Neural progenitor cell (in vitro differentiated cells): ENCODE results near the gene TUBG2. TPM values are rescaled to one million over a fixed set of nuclear protein-coding genes. Genes with fewer than 3 reads are reported as not detected.

Experiments
- DNase-seq: peaks from one replicate; pipeline ENCODE4 v3.0.0-alpha.2; 2016; ENCODE audit warnings: low spot score
- H2AFZ ChIP-seq: fragments of 200-600 bp; sonication (generic); replicated peaks from 2 replicates; pipeline ENCODE4 v1.6.1; 2016; ENCODE audit warnings: antibody characterized with exemption
- H3F3A ChIP-seq: fragments of 200-600 bp; sonication (generic); 2 replicates; pipeline ENCODE4 v1.6.1; 2016; ENCODE audit warnings: antibody characterized with exemption, low read depth
- H3K27ac ChIP-seq: fragments of 200-600 bp; sonication (generic); 2 replicates; pipeline ENCODE4 v1.5.1; 2016; ENCODE audit warnings: mild to moderate bottlenecking
- H3K27me3 ChIP-seq: fragments of 200-600 bp; sonication (generic); 2 replicates; pipeline ENCODE4 v1.6.1; 2016; ENCODE audit warnings: mild to moderate bottlenecking, moderate library complexity
- H3K36me3 ChIP-seq: fragments of 200-600 bp; sonication (generic); 2 replicates; pipeline ENCODE4 v1.5.1; 2016
- H3K4me1 ChIP-seq: fragments of 200-600 bp; sonication (generic); 2 replicates; pipeline ENCODE4 v1.6.1; 2016; ENCODE audit warnings: mixed run types
- H3K4me2 ChIP-seq: fragments of 200-600 bp; sonication (generic); 2 replicates; pipeline ENCODE4 v1.6.1; 2016
- H3K4me3 ChIP-seq: fragments of 200-600 bp; sonication (generic); 2 replicates; pipeline ENCODE4 v1.5.1; 2016
- H3K79me2 ChIP-seq: fragments of 200-600 bp; sonication (generic); 2 replicates; pipeline ENCODE4 v1.6.1; 2016; ENCODE audit warnings: low read depth
- H3K9ac ChIP-seq: fragments of 200-600 bp; sonication (generic); 2 replicates; pipeline ENCODE4 v1.6.1; 2016
- H3K9me3 ChIP-seq: fragments of 200-600 bp; sonication (generic); 2 replicates; pipeline ENCODE4 v1.5.1; 2016; ENCODE audit warnings: low read depth
- H4K20me1 ChIP-seq: fragments of 200-600 bp; sonication (generic); 2 replicates; pipeline ENCODE4 v1.6.1; 2016; ENCODE audit warnings: low read depth
- H3K27ac Mint-ChIP-seq: 3 replicates; pipeline ENCODE4 v1.8.0; 2021; ENCODE audit warnings: mixed read lengths
- H3K27me3 Mint-ChIP-seq: 2 replicates; pipeline ENCODE4 v1.8.0; 2022; ENCODE audit warnings: low read depth, mild to moderate bottlenecking, inconsistent platforms, moderate library complexity, mixed read lengths; ENCODE audit not compliant: insufficient read depth
- H3K36me3 Mint-ChIP-seq: 3 replicates; pipeline ENCODE4 v1.8.0; 2021; ENCODE audit warnings: mixed read lengths
- H3K4me1 Mint-ChIP-seq: 3 replicates; pipeline ENCODE4 v1.8.0; 2021; ENCODE audit warnings: mixed read lengths
- H3K4me3 Mint-ChIP-seq: 3 replicates; pipeline ENCODE4 v1.8.0; 2021; ENCODE audit warnings: mild to moderate bottlenecking, moderate library complexity, mixed read lengths
- H3K9me3 Mint-ChIP-seq: 3 replicates; pipeline ENCODE4 v1.8.0; 2020; ENCODE audit warnings: mixed read lengths
- EZH2 ChIP-seq: fragments of 200-600 bp; sonication (generic); IDR thresholded peaks from 2 replicates; pipeline ENCODE4 v1.6.1; 2017; ENCODE audit warnings: antibody characterized with exemption, mild to moderate bottlenecking, moderate library complexity
- EZH2phosphoT487 ChIP-seq: fragments of 200-600 bp; sonication (generic); IDR thresholded peaks from 2 replicates; pipeline ENCODE4 v1.6.1; 2017; ENCODE audit warnings: antibody characterized with exemption
- total RNA-seq: library from RNA; depleted of rRNA; stranded (reverse); fragments of >200 nt; gene quantifications from 2 replicates; pipeline ENCODE4 v1.2.3, GENCODE V29; 2015; ENCODE audit warnings: low replicate concordance
- TF ChIP-seq, protein P1 (sequence below): fragments of 200-600 bp; sonication (generic); IDR thresholded peaks from 2 replicates; pipeline ENCODE4 v1.5.1; 2017; ENCODE audit warnings: antibody characterized with exemption, mild to moderate bottlenecking

The TUBG2 gene
- total RNA-seq, 1 donor from 2014 or later: 12.8 TPM

DNA sequence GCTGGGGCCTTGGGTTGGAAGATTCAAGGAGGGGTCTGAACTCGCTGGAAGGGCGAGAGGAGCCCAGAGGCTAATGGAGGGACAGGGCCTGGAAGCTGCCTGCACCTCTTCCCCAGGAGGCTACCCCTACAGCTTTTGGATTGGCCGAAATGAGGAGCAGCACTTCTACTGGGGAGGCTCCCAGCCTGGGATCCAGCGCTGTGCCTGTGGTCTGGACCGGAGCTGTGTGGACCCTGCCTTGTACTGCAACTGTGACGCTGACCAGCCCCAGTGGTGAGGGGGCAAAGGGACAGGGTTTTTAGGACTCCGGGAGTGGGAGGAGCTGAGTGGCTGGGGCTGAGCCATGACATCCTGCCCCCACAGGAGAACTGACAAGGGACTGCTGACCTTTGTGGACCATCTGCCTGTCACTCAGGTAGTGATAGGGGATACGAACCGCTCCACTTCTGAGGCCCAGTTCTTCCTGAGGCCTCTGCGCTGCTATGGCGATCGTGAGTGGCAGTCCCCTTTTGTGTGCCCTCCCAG, 32.0 kb downstream of the TUBG2 start:
- Histone ChIP-seq H3K4me3 (no peak overlapping the region), H3K79me2 (no peaks in the 10 kb centered on the region), H3K4me1 (no peaks in the 10 kb centered on the region), H3K9ac (no peak overlapping the region), H3K27ac (no peak overlapping the region), H4K20me1 (no peaks in the 10 kb centered on the region), H2AFZ (no peak overlapping the region), H3K36me3 (no peaks in the 10 kb centered on the region), H3F3A (no peaks in the 10 kb centered on the region), H3K9me3 (no peaks in the 10 kb centered on the region), H3K4me2 (no peak overlapping the region), H3K27me3 (no peaks in the 10 kb centered on the region)
- no peak for DNase-seq
- peaks cover 3% of the 10 kb centered on the region for H3K27me3 Mint-ChIP-seq
- no peak overlapping the region for H3K27ac Mint-ChIP-seq
- H3K36me3 Mint-ChIP-seq: peaks cover 25% of the 10 kb centered on the region
- H3K4me1 Mint-ChIP-seq: peaks cover 4% of the 10 kb centered on the region
- no peaks in the 10 kb centered on the region for H3K9me3 Mint-ChIP-seq
- H3K4me3 Mint-ChIP-seq: no peak overlapping the region
- TF ChIP-seq, protein P1, sequence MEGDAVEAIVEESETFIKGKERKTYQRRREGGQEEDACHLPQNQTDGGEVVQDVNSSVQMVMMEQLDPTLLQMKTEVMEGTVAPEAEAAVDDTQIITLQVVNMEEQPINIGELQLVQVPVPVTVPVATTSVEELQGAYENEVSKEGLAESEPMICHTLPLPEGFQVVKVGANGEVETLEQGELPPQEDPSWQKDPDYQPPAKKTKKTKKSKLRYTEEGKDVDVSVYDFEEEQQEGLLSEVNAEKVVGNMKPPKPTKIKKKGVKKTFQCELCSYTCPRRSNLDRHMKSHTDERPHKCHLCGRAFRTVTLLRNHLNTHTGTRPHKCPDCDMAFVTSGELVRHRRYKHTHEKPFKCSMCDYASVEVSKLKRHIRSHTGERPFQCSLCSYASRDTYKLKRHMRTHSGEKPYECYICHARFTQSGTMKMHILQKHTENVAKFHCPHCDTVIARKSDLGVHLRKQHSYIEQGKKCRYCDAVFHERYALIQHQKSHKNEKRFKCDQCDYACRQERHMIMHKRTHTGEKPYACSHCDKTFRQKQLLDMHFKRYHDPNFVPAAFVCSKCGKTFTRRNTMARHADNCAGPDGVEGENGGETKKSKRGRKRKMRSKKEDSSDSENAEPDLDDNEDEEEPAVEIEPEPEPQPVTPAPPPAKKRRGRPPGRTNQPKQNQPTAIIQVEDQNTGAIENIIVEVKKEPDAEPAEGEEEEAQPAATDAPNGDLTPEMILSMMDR: no peak
- TF ChIP-seq EZH2: no peak
- TF ChIP-seq EZH2phosphoT487: no peak

DNA sequence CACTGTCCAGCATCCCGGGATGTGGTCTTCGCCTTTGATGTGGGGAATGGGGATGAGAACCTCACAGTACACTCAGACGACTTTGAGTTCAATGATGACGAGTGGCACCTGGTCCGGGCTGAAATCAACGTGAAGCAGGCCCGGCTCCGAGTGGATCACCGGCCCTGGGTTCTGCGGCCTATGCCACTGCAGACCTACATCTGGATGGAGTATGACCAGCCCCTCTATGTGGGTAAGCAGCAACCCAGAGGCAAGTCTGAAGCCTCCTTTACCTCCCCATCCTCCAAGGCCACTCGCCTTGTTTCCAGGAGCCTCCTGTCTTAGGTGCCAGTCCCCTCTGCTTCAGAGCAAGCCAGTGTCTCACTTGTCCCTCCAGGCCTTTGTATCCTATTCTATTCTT, 33.4 kb downstream of the TUBG2 start:
- peaks cover 3% of the 10 kb centered on the region for H3K27me3 Mint-ChIP-seq
- Histone ChIP-seq H2AFZ (no peak overlapping the region), H3K9ac (no peak overlapping the region), H4K20me1 (no peaks in the 10 kb centered on the region), H3F3A (no peaks in the 10 kb centered on the region), H3K79me2 (no peaks in the 10 kb centered on the region), H3K4me3 (no peak overlapping the region), H3K36me3 (no peaks in the 10 kb centered on the region), H3K9me3 (no peaks in the 10 kb centered on the region), H3K27me3 (no peaks in the 10 kb centered on the region), H3K4me1 (no peaks in the 10 kb centered on the region), H3K4me2 (no peak overlapping the region), H3K27ac (no peak overlapping the region)
- peaks cover 25% of the 10 kb centered on the region for H3K36me3 Mint-ChIP-seq
- TF ChIP-seq EZH2phosphoT487 (no peak), EZH2 (no peak)
- TF ChIP-seq, protein P1: no peak
- DNase-seq: no peak
- H3K4me1 Mint-ChIP-seq: peaks cover 4% of the 10 kb centered on the region
- no peaks in the 10 kb centered on the region for H3K9me3 Mint-ChIP-seq
- no peak overlapping the region for H3K27ac Mint-ChIP-seq
- H3K4me3 Mint-ChIP-seq: no peak overlapping the region

DNA sequence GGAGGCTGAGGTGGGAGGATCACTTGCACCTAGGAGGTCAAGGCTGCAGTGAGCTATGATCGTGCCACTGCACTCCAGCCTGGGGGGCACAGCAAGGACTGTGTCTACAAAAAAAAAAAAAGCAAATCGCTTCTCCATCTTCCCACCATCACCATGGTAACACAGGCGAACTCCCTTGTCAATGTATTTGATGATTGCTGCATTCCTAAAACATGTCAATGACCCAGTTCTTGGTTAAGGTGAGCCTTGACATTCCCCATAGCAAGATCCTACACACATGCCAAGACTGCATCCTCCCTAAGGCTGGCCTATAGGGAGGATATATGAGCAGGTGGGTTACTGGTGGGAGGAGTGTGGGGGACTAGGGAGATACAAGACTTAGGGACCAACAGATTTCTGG, 35.4 kb downstream of the TUBG2 start:
- no peak overlapping the region for H3K9ac ChIP-seq
- H3K4me2 ChIP-seq: no peak overlapping the region
- H3K27me3 ChIP-seq: no peaks in the 10 kb centered on the region
- H3K27ac Mint-ChIP-seq: no peak overlapping the region
- H3K4me3 Mint-ChIP-seq: no peak overlapping the region
- H3K79me2 ChIP-seq: no peaks in the 10 kb centered on the region
- no peak for DNase-seq
- H3K9me3 Mint-ChIP-seq: no peaks in the 10 kb centered on the region
- H3K4me1 Mint-ChIP-seq: peaks cover 12% of the 10 kb centered on the region
- peaks cover 14% of the 10 kb centered on the region for H3K4me1 ChIP-seq
- peaks cover 4% of the 10 kb centered on the region for H3K36me3 ChIP-seq
- TF ChIP-seq, protein P1: no peak
- no peak overlapping the region for H2AFZ ChIP-seq
- no peaks in the 10 kb centered on the region for H3K9me3 ChIP-seq
- peaks cover 3% of the 10 kb centered on the region for H3K27me3 Mint-ChIP-seq
- H3K36me3 Mint-ChIP-seq: peaks cover 19% of the 10 kb centered on the region
- H3F3A ChIP-seq: peaks cover 17% of the 10 kb centered on the region
- H3K4me3 ChIP-seq: no peak overlapping the region
- H4K20me1 ChIP-seq: no peaks in the 10 kb centered on the region
- H3K27ac ChIP-seq: no peak overlapping the region
